Erythroblast (primary cell): ENCODE results near the gene NFATC1.

Source experiments
- GATA1 ChIP-seq: IDR thresholded peaks from 2 replicates; pipeline ENCODE4 v1.6.1; 2011; ENCODE audit warnings: low read depth, mild to moderate bottlenecking, control low read depth, low read length, moderate library complexity
- POLR2A ChIP-seq: IDR thresholded peaks from 2 replicates; pipeline ENCODE4 v1.6.1; 2011; ENCODE audit warnings: mild to moderate bottlenecking, low read length

GRCh38 chr18:79422783-79423165 lies 27.0 kb downstream of the NFATC1 start:
- TF ChIP-seq POLR2A (no peak), GATA1 (no peak)
